ENCODE measurements around the gene GSDMA. TPM values are rescaled to one million over a fixed set of nuclear protein-coding genes. Genes with fewer than 3 reads are reported as not detected.

Gene GSDMA
- total RNA-seq, 1 experiment from 2014 or later = not detected

- Histone ChIP-seq H3K9me3 (ENCODE audit: control insufficient read depth, low read depth, low read length) (no peaks in the 10 kb centered on the region), H4K5ac (ENCODE audit: insufficient read length, low read depth, low read length) (no peak overlapping the region), H3K23me2 (ENCODE audit: insufficient read length, low read depth, low read length, poor library complexity, severe bottlenecking) (no peaks in the 10 kb centered on the region), H3K79me1 (ENCODE audit: insufficient read depth, low read depth, low read length, poor library complexity, severe bottlenecking) (no peaks in the 10 kb centered on the region), H2BK5ac (ENCODE audit: insufficient read length, low read length) (no peak overlapping the region), H3K18ac (ENCODE audit: insufficient read length, low read depth, low read length) (no peak overlapping the region), H2AFZ (ENCODE audit: low read length) (no peak overlapping the region), H3K14ac (ENCODE audit: insufficient read depth, low read length) (no peak overlapping the region), H2BK15ac (ENCODE audit: low read depth, low read length) (no peak overlapping the region), H3K4me1 (ENCODE audit: insufficient read depth, low read length) (no peaks in the 10 kb centered on the region; the same call in 1 of the 2 replicates), H3K23ac (ENCODE audit: insufficient read length, low read depth, low read length) (no peak overlapping the region), H2BK12ac (ENCODE audit: insufficient read length, low read depth, low read length) (no peak overlapping the region), H3K79me2 (ENCODE audit: insufficient read depth, low read length) (no peaks in the 10 kb centered on the region), H3K27ac (ENCODE audit: insufficient read length, low read depth, low read length) (no peak overlapping the region), H3K9ac (ENCODE audit: extremely low read depth, insufficient read length, low read length) (no peak overlapping the region), H4K91ac (ENCODE audit: insufficient read length, low read depth, low read length) (no peak overlapping the region), H2AK5ac (ENCODE audit: insufficient read length, low read length) (no peak overlapping the region), H3K4ac (ENCODE audit: low read depth, low read length) (no peak overlapping the region), H2BK120ac (ENCODE audit: low read depth, low read length, poor library complexity, severe bottlenecking) (no peak overlapping the region), H4K8ac (replicated peaks; ENCODE audit: insufficient read length, low read depth, low read length) (no peak overlapping the region), H3K27me3 (ENCODE audit: insufficient read depth, low read length) (no peaks in the 10 kb centered on the region), H4K20me1 (ENCODE audit: control insufficient read depth, insufficient read depth, insufficient read length) (no peaks in the 10 kb centered on the region), H3K56ac (ENCODE audit: insufficient read length, low read depth, low read length) (no peak overlapping the region), H3K4me2 (ENCODE audit: insufficient read depth, insufficient read length, low read length) (no peak overlapping the region), H2BK20ac (ENCODE audit: low read depth, low read length, poor library complexity, severe bottlenecking) (no peak overlapping the region), H3T11ph (ENCODE audit: low read length) (no peak overlapping the region)
- Mint-ChIP-seq H3K4me3 (no peak overlapping the region), H3K27ac (0 out of 7 replicates have a peak overlapping the region, but pooled peaks of 1 of the 3 experiments have one; percentile 30), H3K4me1 (peaks cover 9 to 27% of the 10 kb centered on the region in 2 experiments), H3K27me3 (ENCODE audit: low read depth) (peaks cover 6% of the 10 kb centered on the region), H3K36me3 (ENCODE audit: insufficient read depth in 1 of 3, low read depth in 3 of 3) (no peaks in the 10 kb centered on the region), H3K9me3 (no peaks in the 10 kb centered on the region)
- no CpG with 5 or more reads among the region's 8 CpGs for WGBS (ENCODE audit: extremely low coverage, insufficient read length, low lambda C conversion rate)
- no peak for TF ChIP-seq CTCF (conservative IDR thresholded peaks at IDR 0.05)
- no peak for DNase-seq
Observed at GRCh38 chr17:39938140-39938869, 24.5 kb upstream of the GSDMA start.

Data from H9 (cell line).